Measurements from ENCODE around the gene PPP1R8. TPM values are rescaled to one million over a fixed set of nuclear protein-coding genes. Genes with fewer than 3 reads are reported as not detected.

Gene PPP1R8
- total RNA-seq, 2 experiments from 2014 or later: 57.3 to 72.4 TPM

DNA sequence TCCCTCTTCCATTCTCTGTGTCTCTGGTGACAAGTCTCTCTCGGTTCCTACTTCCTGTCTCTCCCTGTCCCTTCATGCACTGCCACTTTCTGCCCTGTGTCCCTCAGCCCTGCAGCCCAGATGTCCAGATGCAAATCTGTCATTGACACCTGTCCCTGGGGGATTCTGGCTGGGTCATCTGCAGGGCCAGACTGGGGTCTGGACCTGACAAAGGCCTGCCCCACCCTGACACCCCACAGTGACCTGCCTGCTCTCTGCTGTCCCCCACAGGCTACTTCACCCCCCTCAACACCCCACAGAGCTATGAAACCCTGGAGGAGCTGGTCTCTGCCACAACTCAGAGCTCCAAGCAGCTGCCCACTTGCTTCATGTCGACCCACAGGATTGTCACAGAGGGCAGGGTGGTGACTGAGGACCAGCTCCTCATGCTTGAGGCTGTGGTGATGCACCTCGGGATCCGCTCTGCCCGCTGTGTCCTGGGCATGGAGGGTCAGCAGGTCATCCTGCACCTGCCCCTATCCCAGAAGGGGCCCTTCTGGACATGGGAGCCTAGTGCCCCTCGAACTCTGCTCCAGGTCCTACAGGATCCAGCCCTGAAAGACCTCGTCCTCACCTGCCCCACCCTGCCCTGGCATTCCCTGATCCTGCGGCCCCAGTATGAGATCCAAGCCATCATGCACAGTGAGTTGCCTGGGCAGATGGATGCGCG lies 48.9 kb downstream of the PPP1R8 start:
- Histone ChIP-seq H4K20me1 (ENCODE audit: insufficient read depth, low read length) (no peaks in the 10 kb centered on the region), H2AFZ (ENCODE audit: low read length) (no peak overlapping the region), H3K9me3 (ENCODE audit: low read length) (no peaks in the 10 kb centered on the region), H3K4me1 (ENCODE audit: insufficient read depth, low read length, poor library complexity, severe bottlenecking) (peaks cover 30% of the 10 kb centered on the region), H3K36me3 (ENCODE audit: insufficient read depth, low read length) (no peaks in the 10 kb centered on the region), H3K79me2 (ENCODE audit: insufficient read depth, low read depth, low read length) (no peaks in the 10 kb centered on the region), H3K4me3 (ENCODE audit: low read depth, low read length, poor library complexity, severe bottlenecking) (no peak overlapping the region), H3K9me2 (ENCODE audit: insufficient read depth, low read length) (no peaks in the 10 kb centered on the region), H3K27ac (ENCODE audit: low read depth, low read length, poor library complexity, severe bottlenecking) (no peak overlapping the region), H3K4me2 (ENCODE audit: low read length) (no peak overlapping the region)
- TF ChIP-seq, protein P1, sequence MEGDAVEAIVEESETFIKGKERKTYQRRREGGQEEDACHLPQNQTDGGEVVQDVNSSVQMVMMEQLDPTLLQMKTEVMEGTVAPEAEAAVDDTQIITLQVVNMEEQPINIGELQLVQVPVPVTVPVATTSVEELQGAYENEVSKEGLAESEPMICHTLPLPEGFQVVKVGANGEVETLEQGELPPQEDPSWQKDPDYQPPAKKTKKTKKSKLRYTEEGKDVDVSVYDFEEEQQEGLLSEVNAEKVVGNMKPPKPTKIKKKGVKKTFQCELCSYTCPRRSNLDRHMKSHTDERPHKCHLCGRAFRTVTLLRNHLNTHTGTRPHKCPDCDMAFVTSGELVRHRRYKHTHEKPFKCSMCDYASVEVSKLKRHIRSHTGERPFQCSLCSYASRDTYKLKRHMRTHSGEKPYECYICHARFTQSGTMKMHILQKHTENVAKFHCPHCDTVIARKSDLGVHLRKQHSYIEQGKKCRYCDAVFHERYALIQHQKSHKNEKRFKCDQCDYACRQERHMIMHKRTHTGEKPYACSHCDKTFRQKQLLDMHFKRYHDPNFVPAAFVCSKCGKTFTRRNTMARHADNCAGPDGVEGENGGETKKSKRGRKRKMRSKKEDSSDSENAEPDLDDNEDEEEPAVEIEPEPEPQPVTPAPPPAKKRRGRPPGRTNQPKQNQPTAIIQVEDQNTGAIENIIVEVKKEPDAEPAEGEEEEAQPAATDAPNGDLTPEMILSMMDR (conservative IDR thresholded peaks at IDR 0.05; ENCODE audit: low read length): no peak
- no peak for TF ChIP-seq EZH2phosphoT487 (IDR thresholded peaks at IDR 0.05; ENCODE audit: borderline replicate concordance, low read depth, low read length)
- DNase-seq (ENCODE audit: low spot score): no peak
- intact Hi-C loops (cut with micrococcal nuclease; ENCODE audit: unreplicated experiment): loop anchor here (10.0 kb wide), 1 partner anchor 195 kb away; no protein-coding TSS in a partner anchor
- CTCF ChIA-PET (ENCODE audit: unreplicated experiment): no interaction called here
- POLR2A ChIA-PET: interaction anchor here (0.7 kb wide), 1 partner anchor 197 kb away, joined by 3 read pairs; no protein-coding TSS in a partner anchor
- BruUV-seq (replicated peaks): no TSS peak

DNA sequence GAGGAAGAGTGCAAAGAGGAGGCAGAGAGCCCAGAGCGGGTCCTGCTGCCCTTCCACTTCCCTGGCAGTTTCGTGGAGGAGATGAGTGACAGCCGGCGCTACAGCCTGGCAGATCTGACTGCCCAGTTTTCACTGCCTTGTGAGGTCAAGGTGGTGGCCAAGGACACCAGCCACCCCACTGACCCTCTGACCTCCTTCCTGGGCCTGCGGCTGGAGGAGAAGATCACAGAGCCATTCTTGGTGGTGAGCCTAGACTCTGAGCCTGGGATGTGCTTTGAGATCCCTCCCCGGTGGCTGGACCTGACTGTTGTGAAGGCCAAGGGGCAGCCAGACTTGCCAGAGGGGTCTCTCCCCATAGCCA lies 51.9 kb downstream of the PPP1R8 start:
- CTCF ChIA-PET (ENCODE audit: unreplicated experiment): no interaction called here
- peaks cover 17% of the 10 kb centered on the region; the same call in 1 of the 2 replicates for H3K36me3 ChIP-seq (ENCODE audit: insufficient read depth, low read length)
- H3K9me3 ChIP-seq (ENCODE audit: low read length): no peaks in the 10 kb centered on the region
- no peak overlapping the region for H3K27ac ChIP-seq (ENCODE audit: low read depth, low read length, poor library complexity, severe bottlenecking)
- H3K4me3 ChIP-seq (ENCODE audit: low read depth, low read length, poor library complexity, severe bottlenecking): no peak overlapping the region
- intact Hi-C loops (cut with micrococcal nuclease; ENCODE audit: unreplicated experiment): no loop called here
- H3K4me1 ChIP-seq (ENCODE audit: insufficient read depth, low read length, poor library complexity, severe bottlenecking): peaks cover 40% of the 10 kb centered on the region
- TF ChIP-seq, protein P1 (conservative IDR thresholded peaks at IDR 0.05; ENCODE audit: low read length): no peak
- no peak for TF ChIP-seq EZH2phosphoT487 (IDR thresholded peaks at IDR 0.05; ENCODE audit: borderline replicate concordance, low read depth, low read length)
- H3K4me2 ChIP-seq (ENCODE audit: low read length): no peak overlapping the region
- no peaks in the 10 kb centered on the region for H3K9me2 ChIP-seq (ENCODE audit: insufficient read depth, low read length)
- POLR2A ChIA-PET: no interaction called here
- no TSS peak for BruUV-seq (replicated peaks)
- no peak for DNase-seq (ENCODE audit: low spot score)
- H4K20me1 ChIP-seq (ENCODE audit: insufficient read depth, low read length): no peaks in the 10 kb centered on the region
- H3K79me2 ChIP-seq (ENCODE audit: insufficient read depth, low read depth, low read length): no peaks in the 10 kb centered on the region
- H2AFZ ChIP-seq (ENCODE audit: low read length): no peak overlapping the region

GRCh38 chr1:27883536-27883935 lies 53.0 kb downstream of the PPP1R8 start:
- H3K4me1 ChIP-seq (ENCODE audit: insufficient read depth, low read length, poor library complexity, severe bottlenecking): peaks cover 49% of the 10 kb centered on the region
- ChIA-PET POLR2A (no interaction called here), CTCF (ENCODE audit: unreplicated experiment) (no interaction called here)
- no peak overlapping the region for H3K27ac ChIP-seq (ENCODE audit: low read depth, low read length, poor library complexity, severe bottlenecking)
- H3K36me3 ChIP-seq (ENCODE audit: insufficient read depth, low read length): peaks cover 17% of the 10 kb centered on the region; the same call in 1 of the 2 replicates
- no TSS peak for BruUV-seq (replicated peaks)
- H3K79me2 ChIP-seq (ENCODE audit: insufficient read depth, low read depth, low read length): no peaks in the 10 kb centered on the region
- H3K4me2 ChIP-seq (ENCODE audit: low read length): peak overlapping the region; percentile 31; the same call in 1 of the 2 replicates
- no peaks in the 10 kb centered on the region for H3K9me2 ChIP-seq (ENCODE audit: insufficient read depth, low read length)
- intact Hi-C loops (cut with micrococcal nuclease; ENCODE audit: unreplicated experiment): no loop called here
- no peaks in the 10 kb centered on the region for H4K20me1 ChIP-seq (ENCODE audit: insufficient read depth, low read length)
- no peak for TF ChIP-seq EZH2phosphoT487 (IDR thresholded peaks at IDR 0.05; ENCODE audit: borderline replicate concordance, low read depth, low read length)
- TF ChIP-seq, protein P1 (conservative IDR thresholded peaks at IDR 0.05; ENCODE audit: low read length): no peak
- H3K9me3 ChIP-seq (ENCODE audit: low read length): no peaks in the 10 kb centered on the region
- H3K4me3 ChIP-seq (ENCODE audit: low read depth, low read length, poor library complexity, severe bottlenecking): no peak overlapping the region
- H2AFZ ChIP-seq (ENCODE audit: low read length): no peak overlapping the region
- DNase-seq (ENCODE audit: low spot score): no peak
